Mucosa of descending colon (tissue), 3 donors: ENCODE data around the gene LUC7L. TPM values are rescaled to one million over a fixed set of nuclear protein-coding genes. Genes with fewer than 3 reads are reported as not detected.
A peak's percentile ranks its signal among the peaks of the same experiment; 100 is the strongest.

ENCODE experiments used
- ATAC-seq: fragments of 200-7000 bp; cut with Tn5 transposase; one replicate; pipeline ENCODE4 v1.9.1; 2020; ENCODE audit warnings: mild to moderate bottlenecking, moderate library complexity
- DNase-seq, 3 donors: peaks; one replicate each; pipeline ENCODE4 v3.0.0-alpha.2; 2020
- H3K36me3 ChIP-seq: fragments of 200-600 bp; one replicate; pipeline ENCODE4 v1.8.0; 2021; ENCODE audit warnings: low read depth, mild to moderate bottlenecking
- H3K4me1 ChIP-seq: fragments of 200-600 bp; one replicate; pipeline ENCODE4 v1.8.0; 2021; ENCODE audit warnings: low read depth, mild to moderate bottlenecking
- H3K4me3 ChIP-seq: fragments of 200-600 bp; one replicate; pipeline ENCODE4 v1.8.0; 2021; ENCODE audit warnings: mild to moderate bottlenecking
- H3K9me3 ChIP-seq: fragments of 200-600 bp; one replicate; pipeline ENCODE4 v1.8.0; 2021; ENCODE audit warnings: mild to moderate bottlenecking
- intact Hi-C, 2 donors: fragments of 100-400 bp; cut with DNase I in 1 of 2; cut with micrococcal nuclease in 1 of 2; formaldehyde crosslinking; loops; one replicate each; pipeline versions ENCODE4 v1.11.0 to v1.11.1; 2022; cut with DNase I, micrococcal nuclease
- total RNA-seq, 3 donors: library from RNA; stranded (reverse); fragmentation: NEBNext Ultra II Directional in 2 of 3; extraction: Animal tissue kit (Norgen Biotek cat#: 25700) in 2 of 3; gene quantifications; one replicate each; pipeline versions ENCODE4 v1.2.1 to v1.2.4, GENCODE V29; 2021 to 2023
- TF ChIP-seq, protein P1 (sequence below): fragments of 200-600 bp; IDR thresholded peaks from one replicate; pipeline ENCODE4 v1.8.0; 2022; ENCODE audit warnings: antibody characterized with exemption, mild to moderate bottlenecking
- donor health status: DM: no; HTN: no; CAD: no; lungs with moderate emphysema.
- donor health status: DM: no; HTN: no; CAD: no.
- donor health status: DM: no; HTN: yes; CAD: no.

The LUC7L gene
- total RNA-seq, 3 donors from 2014 or later: 47.8 to 86.8 (median 67.2) TPM

- TF ChIP-seq, protein P1, sequence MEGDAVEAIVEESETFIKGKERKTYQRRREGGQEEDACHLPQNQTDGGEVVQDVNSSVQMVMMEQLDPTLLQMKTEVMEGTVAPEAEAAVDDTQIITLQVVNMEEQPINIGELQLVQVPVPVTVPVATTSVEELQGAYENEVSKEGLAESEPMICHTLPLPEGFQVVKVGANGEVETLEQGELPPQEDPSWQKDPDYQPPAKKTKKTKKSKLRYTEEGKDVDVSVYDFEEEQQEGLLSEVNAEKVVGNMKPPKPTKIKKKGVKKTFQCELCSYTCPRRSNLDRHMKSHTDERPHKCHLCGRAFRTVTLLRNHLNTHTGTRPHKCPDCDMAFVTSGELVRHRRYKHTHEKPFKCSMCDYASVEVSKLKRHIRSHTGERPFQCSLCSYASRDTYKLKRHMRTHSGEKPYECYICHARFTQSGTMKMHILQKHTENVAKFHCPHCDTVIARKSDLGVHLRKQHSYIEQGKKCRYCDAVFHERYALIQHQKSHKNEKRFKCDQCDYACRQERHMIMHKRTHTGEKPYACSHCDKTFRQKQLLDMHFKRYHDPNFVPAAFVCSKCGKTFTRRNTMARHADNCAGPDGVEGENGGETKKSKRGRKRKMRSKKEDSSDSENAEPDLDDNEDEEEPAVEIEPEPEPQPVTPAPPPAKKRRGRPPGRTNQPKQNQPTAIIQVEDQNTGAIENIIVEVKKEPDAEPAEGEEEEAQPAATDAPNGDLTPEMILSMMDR: no peak
- Histone ChIP-seq H3K36me3 (no peaks in the 10 kb centered on the region), H3K4me1 (no peaks in the 10 kb centered on the region), H3K4me3 (no peak overlapping the region), H3K9me3 (no peaks in the 10 kb centered on the region)
- intact Hi-C loops: no loop called here
- ATAC-seq: no peak
- no peak for DNase-seq
These were observed 14.1 kb upstream of the LUC7L start for GRCh38 chr16:243348-243747.

- Histone ChIP-seq H3K36me3 (no peaks in the 10 kb centered on the region), H3K4me3 (no peak overlapping the region), H3K9me3 (no peaks in the 10 kb centered on the region), H3K4me1 (no peaks in the 10 kb centered on the region)
- intact Hi-C loops: no loop called here
- DNase-seq (peak in 1 of 3 donors; percentile 13), ATAC-seq (no peak)
- TF ChIP-seq, protein P1: no peak
These were observed 13.0 kb upstream of the LUC7L start for GRCh38 chr16:242281-242680.

- intact Hi-C loops: no loop called here
- TF ChIP-seq, protein P1: no peak
- Histone ChIP-seq H3K36me3 (no peaks in the 10 kb centered on the region), H3K4me3 (no peak overlapping the region), H3K9me3 (no peaks in the 10 kb centered on the region), H3K4me1 (peaks cover 6% of the 10 kb centered on the region)
- DNase-seq (peak in 2 of 3 donors; percentile 6 to 18), ATAC-seq (no peak)
These were observed 11.3 kb upstream of the LUC7L start for GRCh38 chr16:240559-240958.

GRCh38 chr16:239948-240277 is 10.7 kb upstream of the LUC7L start:
- H3K4me3 ChIP-seq: no peak overlapping the region
- no peaks in the 10 kb centered on the region for H3K9me3 ChIP-seq
- TF ChIP-seq, protein P1: no peak
- DNase-seq: no peak
- intact Hi-C loops: no loop called here
- H3K36me3 ChIP-seq: no peaks in the 10 kb centered on the region
- ATAC-seq: no peak
- H3K4me1 ChIP-seq: peaks cover 7% of the 10 kb centered on the region

DNA sequence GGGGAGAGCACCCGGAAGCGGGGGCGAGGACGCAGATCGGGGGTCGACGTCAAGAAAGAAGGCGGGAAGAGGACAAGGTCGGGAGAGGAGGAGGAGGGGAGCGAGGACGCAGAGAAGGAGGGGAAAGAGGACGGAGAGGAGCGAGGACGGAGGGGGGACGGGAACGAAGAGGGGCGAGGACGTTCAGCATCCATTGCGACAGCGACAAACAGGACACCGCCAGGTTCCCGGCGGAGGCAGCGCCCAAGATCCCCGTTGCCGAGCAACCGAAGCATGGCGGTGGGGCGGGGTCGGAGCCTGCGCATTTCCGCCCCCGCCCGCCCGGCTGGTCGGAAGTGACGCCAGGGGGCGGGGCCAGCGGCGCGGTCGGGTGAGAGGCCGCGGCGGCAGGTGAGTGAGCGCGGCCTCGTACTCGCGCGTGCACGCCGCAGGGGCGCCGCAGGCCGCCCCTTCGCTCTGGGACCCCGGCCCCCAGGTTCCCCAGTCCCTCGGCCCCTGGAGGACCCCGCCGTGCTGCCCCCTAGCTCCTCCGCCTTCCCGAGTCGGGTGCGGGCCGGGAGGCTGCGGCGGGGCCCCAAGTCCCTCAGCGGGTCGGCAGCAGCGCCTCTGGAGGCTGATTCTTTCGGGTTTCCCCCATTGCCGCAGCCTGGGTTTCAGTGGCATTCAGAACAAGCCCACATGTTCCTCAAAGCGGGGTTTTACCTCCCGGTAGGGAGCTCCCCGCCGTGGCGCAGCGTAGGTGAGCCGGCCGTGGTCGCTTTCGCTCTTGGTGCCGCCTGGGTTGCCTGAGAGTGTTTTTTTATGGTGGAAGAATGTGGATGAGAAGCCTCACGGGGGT is 5.4 kb upstream of the LUC7L start, which contains the start of gene FAM234A:
TSS of gene FAM234A (plus strand) at position 354 of the 838 bp plus-strand sequence. CDS start 19,593 bp downstream, outside the sequence.
- intact Hi-C loops: no loop called here
- DNase-seq: peak; percentile 95 to 96 (median 96)

More for the DNA sequence above, 5.4 kb upstream of the LUC7L start, which contains the start of gene FAM234A:
- peak; percentile 99 for ATAC-seq
- TF ChIP-seq, protein P1: no peak
- peaks cover 8% of the 10 kb centered on the region for H3K4me1 ChIP-seq
- no peaks in the 10 kb centered on the region for H3K36me3 ChIP-seq
- H3K9me3 ChIP-seq: no peaks in the 10 kb centered on the region
- H3K4me3 ChIP-seq: peak within 1 kb of the TSS; percentile 60
